MM.1S (cell line): ENCODE results near the gene MDGA2.

Experiments
- EZH2 ChIP-seq: fragments of 300-600 bp; sonication (generic); optimal IDR thresholded peaks from 2 replicates; pipeline ENCODE3; 2017; ENCODE audit warnings: low read depth, mild to moderate bottlenecking, antibody characterized with exemption, low read length, mixed read lengths
- TF ChIP-seq, protein P1 (sequence below): fragments of 300-600 bp; sonication (generic); IDR thresholded peaks from 2 replicates; pipeline ENCODE4 v1.5.1; 2016; ENCODE audit warnings: antibody characterized with exemption, low read length, mixed read lengths

DNA sequence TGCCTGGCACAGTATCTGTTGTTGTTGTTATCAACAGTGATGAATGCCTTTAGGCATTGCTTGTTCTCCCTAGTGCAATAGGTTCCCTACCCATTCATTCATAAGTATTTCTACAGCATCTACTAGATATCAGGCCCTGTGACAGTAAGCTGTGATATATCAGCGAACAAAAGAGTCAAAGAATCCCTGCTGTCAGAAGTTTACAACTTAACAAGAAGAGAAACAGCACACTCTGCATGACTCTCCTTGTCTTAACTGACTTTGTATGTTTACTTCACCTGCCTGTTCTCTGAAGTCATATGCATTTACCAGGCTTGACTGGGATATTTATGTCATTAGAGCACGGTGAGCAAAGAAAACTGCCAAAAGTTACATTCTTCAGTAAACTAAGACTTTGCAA, 571.6 kb downstream of the MDGA2 start:
- TF ChIP-seq, protein P1, sequence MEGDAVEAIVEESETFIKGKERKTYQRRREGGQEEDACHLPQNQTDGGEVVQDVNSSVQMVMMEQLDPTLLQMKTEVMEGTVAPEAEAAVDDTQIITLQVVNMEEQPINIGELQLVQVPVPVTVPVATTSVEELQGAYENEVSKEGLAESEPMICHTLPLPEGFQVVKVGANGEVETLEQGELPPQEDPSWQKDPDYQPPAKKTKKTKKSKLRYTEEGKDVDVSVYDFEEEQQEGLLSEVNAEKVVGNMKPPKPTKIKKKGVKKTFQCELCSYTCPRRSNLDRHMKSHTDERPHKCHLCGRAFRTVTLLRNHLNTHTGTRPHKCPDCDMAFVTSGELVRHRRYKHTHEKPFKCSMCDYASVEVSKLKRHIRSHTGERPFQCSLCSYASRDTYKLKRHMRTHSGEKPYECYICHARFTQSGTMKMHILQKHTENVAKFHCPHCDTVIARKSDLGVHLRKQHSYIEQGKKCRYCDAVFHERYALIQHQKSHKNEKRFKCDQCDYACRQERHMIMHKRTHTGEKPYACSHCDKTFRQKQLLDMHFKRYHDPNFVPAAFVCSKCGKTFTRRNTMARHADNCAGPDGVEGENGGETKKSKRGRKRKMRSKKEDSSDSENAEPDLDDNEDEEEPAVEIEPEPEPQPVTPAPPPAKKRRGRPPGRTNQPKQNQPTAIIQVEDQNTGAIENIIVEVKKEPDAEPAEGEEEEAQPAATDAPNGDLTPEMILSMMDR: no peak
- no peak for TF ChIP-seq EZH2
